Testis (tissue), 2 donors: Measurements from ENCODE around the gene SUN1.

ENCODE experiments used
- POLR2A ChIP-seq: fragments of 450-650 bp; IDR thresholded peaks from one replicate; pipeline ENCODE4 v1.6.1; 2017; ENCODE audit warnings: antibody characterized with exemption, mild to moderate bottlenecking, moderate library complexity
- TF ChIP-seq, protein P1 (sequence below), 3 experiments: fragments of 450-650 bp in 2 of 3; fragments of 200-600 bp in 1 of 3; sonication (generic) in 1 of 3; IDR thresholded peaks; one replicate each; pipeline ENCODE4 v1.5.1; 2016 to 2019; ENCODE audit warnings: antibody characterized with exemption in 3 of 3, mild to moderate bottlenecking in 2 of 3, moderate library complexity in 1 of 3

DNA sequence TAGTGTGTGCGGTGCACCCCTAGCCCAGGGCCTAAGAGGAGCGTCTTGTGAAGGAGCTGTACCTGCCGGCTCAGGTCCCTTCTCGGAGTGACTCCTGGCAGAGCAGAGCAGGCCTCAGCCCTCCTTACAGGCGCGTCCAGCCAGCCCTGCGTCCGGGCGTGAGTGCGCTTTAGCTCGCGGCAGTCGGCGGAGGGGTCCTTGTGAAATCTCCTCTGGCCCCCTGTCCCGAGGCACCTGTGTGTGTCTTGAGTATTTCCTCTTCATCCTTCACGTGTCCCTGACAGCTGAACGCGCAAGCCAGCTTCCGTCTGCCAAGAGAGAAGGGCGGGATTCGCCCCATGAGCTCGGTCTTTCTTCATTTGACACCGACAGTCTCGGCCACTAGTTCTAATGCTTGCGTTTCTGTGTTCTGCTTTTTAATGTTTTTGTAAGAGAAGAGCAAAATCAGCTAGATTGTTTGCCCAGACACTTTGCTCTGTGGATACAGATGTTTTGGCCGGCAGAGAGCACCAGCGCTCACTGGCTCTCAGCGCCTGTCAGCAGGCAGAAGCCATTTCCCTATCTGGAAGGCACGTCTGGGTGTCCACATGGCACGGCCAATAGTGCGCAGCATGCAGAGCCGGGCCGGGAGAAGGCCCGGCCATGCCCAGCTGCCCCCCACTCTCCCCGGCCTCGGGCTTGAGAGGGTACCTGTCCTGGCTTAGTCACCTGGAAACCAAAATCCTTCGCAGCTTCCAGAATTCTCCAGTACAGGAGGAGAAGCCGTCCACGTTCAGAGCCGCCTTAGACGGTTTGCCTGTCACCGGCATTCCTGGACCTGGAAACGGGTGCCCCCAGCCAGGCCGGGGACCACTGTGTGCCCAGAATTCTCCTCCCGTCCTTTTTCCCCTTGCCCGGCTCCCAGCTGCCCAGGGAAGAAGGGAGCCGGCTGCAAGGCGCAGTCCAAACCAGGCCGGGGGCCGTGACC, 51.1 kb downstream of the SUN1 start:
- TF ChIP-seq, protein P1, sequence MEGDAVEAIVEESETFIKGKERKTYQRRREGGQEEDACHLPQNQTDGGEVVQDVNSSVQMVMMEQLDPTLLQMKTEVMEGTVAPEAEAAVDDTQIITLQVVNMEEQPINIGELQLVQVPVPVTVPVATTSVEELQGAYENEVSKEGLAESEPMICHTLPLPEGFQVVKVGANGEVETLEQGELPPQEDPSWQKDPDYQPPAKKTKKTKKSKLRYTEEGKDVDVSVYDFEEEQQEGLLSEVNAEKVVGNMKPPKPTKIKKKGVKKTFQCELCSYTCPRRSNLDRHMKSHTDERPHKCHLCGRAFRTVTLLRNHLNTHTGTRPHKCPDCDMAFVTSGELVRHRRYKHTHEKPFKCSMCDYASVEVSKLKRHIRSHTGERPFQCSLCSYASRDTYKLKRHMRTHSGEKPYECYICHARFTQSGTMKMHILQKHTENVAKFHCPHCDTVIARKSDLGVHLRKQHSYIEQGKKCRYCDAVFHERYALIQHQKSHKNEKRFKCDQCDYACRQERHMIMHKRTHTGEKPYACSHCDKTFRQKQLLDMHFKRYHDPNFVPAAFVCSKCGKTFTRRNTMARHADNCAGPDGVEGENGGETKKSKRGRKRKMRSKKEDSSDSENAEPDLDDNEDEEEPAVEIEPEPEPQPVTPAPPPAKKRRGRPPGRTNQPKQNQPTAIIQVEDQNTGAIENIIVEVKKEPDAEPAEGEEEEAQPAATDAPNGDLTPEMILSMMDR (IDR thresholded peaks at IDR 0.05), result no peak
- TF ChIP-seq POLR2A, result no peak
